ENCODE data around the gene CLCN4. TPM values are rescaled to one million over a fixed set of nuclear protein-coding genes. Genes with fewer than 3 reads are reported as not detected.

The CLCN4 gene
- total RNA-seq, 4 donors from 2014 or later, result 1.2 to 3.9 (median 2.3) TPM

DNA sequence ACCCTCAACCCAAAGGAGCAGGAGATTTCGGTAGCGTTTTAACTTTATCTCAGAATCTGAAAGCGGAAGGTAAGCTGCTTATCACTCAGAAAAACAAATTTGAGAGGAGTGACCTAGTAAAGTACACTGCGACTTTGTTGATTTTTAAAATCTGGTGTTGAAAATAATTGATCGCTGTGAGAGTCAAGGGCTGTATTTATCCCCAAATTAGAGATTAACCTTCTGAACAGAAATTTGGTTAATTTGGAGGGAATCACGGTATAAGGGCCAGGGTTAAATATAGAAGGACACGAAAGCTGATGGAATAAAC is 212 bp downstream of the CLCN4 start:
- no peak for ATAC-seq (ENCODE audit: low FRiP score)
- TF ChIP-seq, protein P1, sequence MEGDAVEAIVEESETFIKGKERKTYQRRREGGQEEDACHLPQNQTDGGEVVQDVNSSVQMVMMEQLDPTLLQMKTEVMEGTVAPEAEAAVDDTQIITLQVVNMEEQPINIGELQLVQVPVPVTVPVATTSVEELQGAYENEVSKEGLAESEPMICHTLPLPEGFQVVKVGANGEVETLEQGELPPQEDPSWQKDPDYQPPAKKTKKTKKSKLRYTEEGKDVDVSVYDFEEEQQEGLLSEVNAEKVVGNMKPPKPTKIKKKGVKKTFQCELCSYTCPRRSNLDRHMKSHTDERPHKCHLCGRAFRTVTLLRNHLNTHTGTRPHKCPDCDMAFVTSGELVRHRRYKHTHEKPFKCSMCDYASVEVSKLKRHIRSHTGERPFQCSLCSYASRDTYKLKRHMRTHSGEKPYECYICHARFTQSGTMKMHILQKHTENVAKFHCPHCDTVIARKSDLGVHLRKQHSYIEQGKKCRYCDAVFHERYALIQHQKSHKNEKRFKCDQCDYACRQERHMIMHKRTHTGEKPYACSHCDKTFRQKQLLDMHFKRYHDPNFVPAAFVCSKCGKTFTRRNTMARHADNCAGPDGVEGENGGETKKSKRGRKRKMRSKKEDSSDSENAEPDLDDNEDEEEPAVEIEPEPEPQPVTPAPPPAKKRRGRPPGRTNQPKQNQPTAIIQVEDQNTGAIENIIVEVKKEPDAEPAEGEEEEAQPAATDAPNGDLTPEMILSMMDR (IDR thresholded peaks at IDR 0.05), result no peak
- DNase-seq (ENCODE audit: low spot score), result no peak

GRCh38 chrX:10157543-10157942 is 768 bp downstream of the CLCN4 start:
- TF ChIP-seq, protein P1 (IDR thresholded peaks at IDR 0.05), result no peak
- ATAC-seq (ENCODE audit: low FRiP score) (no peak), DNase-seq (ENCODE audit: low spot score) (no peak)

DNA sequence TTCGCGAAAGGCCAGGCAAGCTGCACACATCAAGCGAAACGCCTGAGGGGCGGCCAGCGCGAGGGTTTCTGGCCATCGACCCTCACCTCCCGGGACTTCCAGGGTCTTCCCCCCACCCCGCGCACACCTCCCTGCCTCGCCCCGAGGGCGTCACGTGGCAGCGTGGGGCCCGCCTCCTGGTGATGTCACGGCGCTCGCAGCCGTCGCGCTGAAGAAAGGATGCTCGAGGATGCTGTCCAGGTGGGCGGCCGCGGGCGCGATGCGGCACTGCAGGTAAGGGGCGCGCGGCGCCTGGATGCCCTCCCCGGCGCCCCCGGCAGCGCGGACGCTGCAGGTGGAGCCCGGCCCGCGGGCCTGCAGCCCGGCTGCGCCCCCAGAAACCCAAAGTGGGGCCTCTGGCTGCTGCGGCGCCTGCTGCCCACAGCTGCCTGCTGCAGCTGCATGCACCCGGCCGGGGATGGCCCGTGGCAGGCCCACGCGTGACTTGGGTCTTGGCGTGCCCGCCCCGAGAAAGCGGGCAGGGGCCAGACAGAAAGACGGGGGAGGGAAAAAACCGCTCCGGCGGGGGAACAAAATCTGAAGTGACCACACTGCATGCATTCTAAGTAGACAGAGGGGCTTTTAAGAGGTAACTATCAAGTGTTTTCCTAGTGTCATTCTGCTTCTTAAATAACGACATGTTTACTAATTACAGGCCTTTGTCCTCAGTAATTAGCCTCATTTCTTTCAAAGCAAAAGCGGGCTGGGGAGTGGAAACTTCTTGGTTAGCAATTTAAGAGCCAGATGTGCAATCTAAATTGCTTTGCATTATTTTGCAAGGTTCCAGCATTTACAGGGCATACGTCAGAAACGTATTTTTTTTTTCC is 1.7 kb downstream of the CLCN4 start:
- DNase-seq (ENCODE audit: low spot score) (no peak), ATAC-seq (ENCODE audit: low FRiP score) (no peak)

GRCh38 chrX:10159145-10159468 is 2.3 kb downstream of the CLCN4 start:
- no peak for DNase-seq (ENCODE audit: low spot score)
- TF ChIP-seq, protein P1 (IDR thresholded peaks at IDR 0.05), result no peak

More for the DNA sequence above, 1.7 kb downstream of the CLCN4 start:
- TF ChIP-seq, protein P1 (IDR thresholded peaks at IDR 0.05), result no peak

DNA sequence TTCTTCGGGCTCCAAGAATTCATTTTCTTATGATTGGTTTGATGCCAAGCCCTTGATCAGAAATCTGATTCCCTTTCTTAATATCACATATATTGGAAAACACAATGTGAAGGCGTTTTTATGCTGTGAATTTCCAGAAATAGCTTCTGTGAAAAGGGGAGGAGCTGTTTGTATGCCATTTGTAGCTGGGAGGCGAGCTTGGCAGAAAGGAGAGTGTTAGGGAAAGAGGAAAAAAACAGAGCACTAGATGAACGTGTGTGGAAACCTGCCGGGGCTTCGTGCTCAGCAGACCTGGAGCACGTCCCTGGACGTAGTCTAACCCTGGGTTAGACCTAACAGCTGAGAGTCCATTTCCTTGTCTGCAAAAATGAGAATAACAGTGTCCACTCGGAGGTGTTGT is 3.4 kb downstream of the CLCN4 start:
- no peak for ATAC-seq (ENCODE audit: low FRiP score)
- TF ChIP-seq, protein P1 (IDR thresholded peaks at IDR 0.05), result no peak

More at GRCh38 chrX:10159145-10159468, 2.3 kb downstream of the CLCN4 start:
- no peak for ATAC-seq (ENCODE audit: low FRiP score)

DNA sequence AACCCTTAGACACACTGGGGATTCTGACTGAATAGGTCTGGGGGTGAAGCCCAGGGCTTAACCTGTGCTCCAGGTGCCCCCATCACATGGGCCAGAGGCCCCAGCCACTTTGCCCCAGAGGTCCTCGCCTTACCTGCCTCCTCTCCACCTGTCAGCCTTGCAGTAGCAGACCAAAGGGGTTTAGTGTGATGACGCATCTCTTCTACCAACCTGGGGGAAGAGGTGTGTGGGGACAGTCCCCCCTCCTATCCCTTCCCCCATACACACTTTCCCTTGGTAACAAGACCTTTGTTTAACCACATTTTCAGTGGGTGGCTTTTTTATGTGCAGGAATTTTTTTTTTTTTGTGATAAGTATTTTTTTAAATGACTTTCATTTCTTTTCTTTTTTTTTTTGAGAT is 6.3 kb downstream of the CLCN4 start:
- TF ChIP-seq, protein P1 (IDR thresholded peaks at IDR 0.05), result no peak
- no peak for ATAC-seq (ENCODE audit: low FRiP score)
- no peak for DNase-seq (ENCODE audit: low spot score)

More for the DNA sequence above, 3.4 kb downstream of the CLCN4 start:
- DNase-seq (ENCODE audit: low spot score), result no peak

GRCh38 chrX:10164879-10165278 is 8.1 kb downstream of the CLCN4 start:
- no peak for DNase-seq (ENCODE audit: low spot score)
- no peak for ATAC-seq (ENCODE audit: low FRiP score)
- TF ChIP-seq, protein P1 (IDR thresholded peaks at IDR 0.05), result no peak

All from omental fat pad (tissue), 4 donors.